ENCODE results near the gene CACNA1C.

GRCh38 chr12:2466211-2466610 is 413.4 kb downstream of the CACNA1C start:
- TF ChIP-seq EZH2 (IDR thresholded peaks at IDR 0.05; ENCODE audit: low read length, missing control alignments) (no peak), CTCF (conservative IDR thresholded peaks at IDR 0.05 in 1 of 2, IDR thresholded peaks at IDR 0.05 in 1 of 2; ENCODE audit: low read depth in 1 of 2, low read length in 2 of 2) (no peak)
